DND-41 (cell line): ENCODE data around the gene ZNF212.

Source experiments
- ATAC-seq: fragments of 200-7000 bp; cut with Tn5 transposase; 3 replicates; pipeline ENCODE4 v1.9.1; 2021; ENCODE audit warnings: low read depth; ENCODE audit not compliant: insufficient read depth
- DNase-seq: peaks from one replicate; pipeline ENCODE4 v3.0.0-alpha.2; 2020
- H2AFZ ChIP-seq: 2 replicates; pipeline ENCODE4 v1.6.0; 2012; ENCODE audit warnings: low read depth, low read length
- H3K27ac ChIP-seq: 2 replicates; pipeline ENCODE4 v1.5.1; 2012; ENCODE audit warnings: low read length, inconsistent platforms
- H3K27me3 ChIP-seq: fragments of 200-600 bp; sonication (generic); 2 replicates; pipeline ENCODE4 v1.6.0; 2012; ENCODE audit warnings: low read length, mild to moderate bottlenecking, inconsistent platforms; ENCODE audit not compliant: insufficient read depth, poor library complexity
- H3K36me3 ChIP-seq: 2 replicates; pipeline ENCODE4 v1.5.1; 2012; ENCODE audit warnings: low read length, inconsistent platforms; ENCODE audit not compliant: insufficient read depth
- H3K4me1 ChIP-seq: 2 replicates; pipeline ENCODE4 v1.5.1; 2012; ENCODE audit warnings: mild to moderate bottlenecking, low read length; ENCODE audit not compliant: insufficient read depth
- H3K4me2 ChIP-seq: 2 replicates; pipeline ENCODE4 v1.6.0; 2012; ENCODE audit warnings: mild to moderate bottlenecking, moderate library complexity, low read length, inconsistent platforms; ENCODE audit not compliant: insufficient read depth
- H3K4me3 ChIP-seq, 2 experiments: fragments of 200-600 bp in 1 of 2; shearing (Covaris generic) in 1 of 2; 2 replicates each; pipeline ENCODE4 v1.5.1; 2012 to 2016; ENCODE audit warnings: inconsistent platforms in 2 of 2, low read length in 2 of 2, mild to moderate bottlenecking in 2 of 2, low read depth in 1 of 2, moderate library complexity in 1 of 2
- H3K79me2 ChIP-seq: 2 replicates; pipeline ENCODE4 v1.6.0; 2012; ENCODE audit warnings: low read length, inconsistent platforms; ENCODE audit not compliant: insufficient read depth
- H3K9ac ChIP-seq: 2 replicates; pipeline ENCODE4 v1.6.0; 2012; ENCODE audit warnings: low read depth, mild to moderate bottlenecking, inconsistent platforms, low read length, moderate library complexity
- H3K9me3 ChIP-seq: 2 replicates; pipeline ENCODE4 v1.5.1; 2012; ENCODE audit warnings: low read length, moderate library complexity, mild to moderate bottlenecking, inconsistent platforms; ENCODE audit not compliant: insufficient read depth, severe bottlenecking
- H4K20me1 ChIP-seq: 2 replicates; pipeline ENCODE4 v1.6.0; 2012; ENCODE audit warnings: low read length; ENCODE audit not compliant: insufficient read depth
- EZH2 ChIP-seq: IDR thresholded peaks from 3 replicates; pipeline ENCODE4 v1.6.1; 2012; ENCODE audit warnings: borderline replicate concordance, low read depth, mild to moderate bottlenecking, moderate library complexity, low read length, inconsistent platforms; ENCODE audit not compliant: severe bottlenecking
- TF ChIP-seq, protein P1 (sequence below): IDR thresholded peaks from 2 replicates; pipeline ENCODE4 v1.5.1; 2012; ENCODE audit warnings: borderline replicate concordance, low read length, moderate library complexity, mild to moderate bottlenecking; ENCODE audit not compliant: poor library complexity, severe bottlenecking; ENCODE audit errors: extremely low read depth

The ZNF212 gene

DNA sequence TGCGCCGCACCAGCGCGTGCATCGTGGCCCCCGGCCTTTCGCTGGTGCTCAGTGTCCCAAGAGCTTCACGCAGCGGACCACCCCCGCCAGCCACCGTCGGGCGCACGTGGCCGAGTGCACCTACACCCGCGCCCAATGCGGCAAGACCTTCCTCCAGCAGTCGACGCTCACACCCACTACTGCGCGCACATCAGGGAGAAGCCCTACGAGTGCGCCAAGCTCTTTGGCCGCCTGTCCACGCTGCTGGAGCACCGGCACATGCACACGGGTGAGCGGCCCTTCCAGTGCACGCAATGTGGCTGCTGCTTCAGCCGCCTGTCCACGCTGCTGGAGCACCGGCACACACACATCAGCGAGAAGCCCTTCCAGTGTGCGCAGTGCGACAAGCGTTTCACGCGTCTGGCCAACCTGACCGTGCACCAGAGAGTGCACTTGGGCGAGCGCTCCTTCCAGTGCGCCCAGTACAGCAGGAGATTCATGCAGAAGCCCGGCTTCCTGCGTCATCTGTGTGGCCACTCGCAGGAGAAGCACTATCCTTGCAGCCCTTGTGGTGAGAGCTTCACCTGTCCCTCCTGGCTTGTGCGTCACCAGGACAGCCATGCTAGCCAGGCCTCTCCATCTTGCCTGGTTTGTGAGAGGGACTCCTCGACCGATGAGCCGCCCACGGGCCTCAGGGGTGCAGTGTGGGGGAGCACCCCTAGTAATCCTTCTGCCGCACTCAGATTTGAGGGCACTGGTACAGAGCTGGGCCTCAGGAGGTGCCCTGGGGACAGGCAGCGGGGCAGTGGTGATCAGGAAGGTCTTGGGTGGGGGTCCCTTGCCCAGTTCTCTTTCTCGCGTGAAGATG is 55.4 kb downstream of the ZNF212 start:
- H3K36me3 ChIP-seq: no peaks in the 10 kb centered on the region
- no peaks in the 10 kb centered on the region for H3K79me2 ChIP-seq
- no peak overlapping the region for H3K9ac ChIP-seq
- no peak overlapping the region for H2AFZ ChIP-seq
- no peaks in the 10 kb centered on the region for H3K4me1 ChIP-seq
- no peak overlapping the region for H3K27ac ChIP-seq
- H3K4me3 ChIP-seq: no peak overlapping the region
- H3K27me3 ChIP-seq: no peaks in the 10 kb centered on the region
- ATAC-seq: no peak
- H4K20me1 ChIP-seq: no peaks in the 10 kb centered on the region
- no peak for DNase-seq
- H3K9me3 ChIP-seq: no peaks in the 10 kb centered on the region
- H3K4me2 ChIP-seq: no peak overlapping the region
- TF ChIP-seq EZH2: no peak
- TF ChIP-seq, protein P1, sequence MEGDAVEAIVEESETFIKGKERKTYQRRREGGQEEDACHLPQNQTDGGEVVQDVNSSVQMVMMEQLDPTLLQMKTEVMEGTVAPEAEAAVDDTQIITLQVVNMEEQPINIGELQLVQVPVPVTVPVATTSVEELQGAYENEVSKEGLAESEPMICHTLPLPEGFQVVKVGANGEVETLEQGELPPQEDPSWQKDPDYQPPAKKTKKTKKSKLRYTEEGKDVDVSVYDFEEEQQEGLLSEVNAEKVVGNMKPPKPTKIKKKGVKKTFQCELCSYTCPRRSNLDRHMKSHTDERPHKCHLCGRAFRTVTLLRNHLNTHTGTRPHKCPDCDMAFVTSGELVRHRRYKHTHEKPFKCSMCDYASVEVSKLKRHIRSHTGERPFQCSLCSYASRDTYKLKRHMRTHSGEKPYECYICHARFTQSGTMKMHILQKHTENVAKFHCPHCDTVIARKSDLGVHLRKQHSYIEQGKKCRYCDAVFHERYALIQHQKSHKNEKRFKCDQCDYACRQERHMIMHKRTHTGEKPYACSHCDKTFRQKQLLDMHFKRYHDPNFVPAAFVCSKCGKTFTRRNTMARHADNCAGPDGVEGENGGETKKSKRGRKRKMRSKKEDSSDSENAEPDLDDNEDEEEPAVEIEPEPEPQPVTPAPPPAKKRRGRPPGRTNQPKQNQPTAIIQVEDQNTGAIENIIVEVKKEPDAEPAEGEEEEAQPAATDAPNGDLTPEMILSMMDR: no peak

DNA sequence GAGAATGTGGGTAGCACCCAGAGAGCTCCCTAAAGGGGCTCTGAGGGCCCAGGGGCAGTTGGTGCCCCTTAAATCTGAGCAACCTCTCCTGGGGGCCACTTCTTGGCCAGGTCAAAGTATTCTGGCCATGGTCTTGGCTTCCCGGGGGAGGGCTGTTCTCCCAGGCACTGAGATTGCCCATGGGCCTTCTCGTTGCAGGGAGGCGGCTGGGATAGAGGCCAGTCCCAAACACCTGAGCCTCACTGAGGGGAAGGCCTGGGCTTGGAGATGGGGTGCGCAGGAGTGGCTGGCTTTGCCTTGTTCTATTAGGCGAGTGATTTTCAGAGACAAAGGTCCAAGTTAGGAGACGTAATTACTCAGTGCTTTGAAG is 56.0 kb downstream of the ZNF212 start:
- no peaks in the 10 kb centered on the region for H4K20me1 ChIP-seq

DNA sequence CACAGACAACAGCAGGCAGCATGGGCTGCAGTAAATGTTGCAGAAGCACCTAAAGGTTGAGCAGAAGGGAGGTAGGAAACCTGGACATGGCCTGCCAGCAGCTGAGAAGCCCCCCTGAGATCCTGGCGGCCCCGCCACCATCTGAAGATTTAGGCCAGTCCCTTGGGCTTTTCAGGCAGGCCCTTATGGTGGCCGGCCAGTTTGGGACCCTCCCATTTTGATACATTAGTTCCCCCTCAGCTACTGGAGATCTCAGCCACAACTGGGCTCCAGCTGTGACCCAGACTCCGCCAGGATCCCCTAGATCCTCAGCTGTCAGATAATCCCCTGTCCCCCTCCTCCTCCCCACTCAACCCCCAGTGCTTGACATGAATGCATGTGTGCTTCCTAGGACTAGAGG is 56.9 kb downstream of the ZNF212 start:
- Histone ChIP-seq H3K9ac (no peak overlapping the region), H3K27me3 (no peaks in the 10 kb centered on the region), H3K79me2 (no peaks in the 10 kb centered on the region), H3K4me1 (no peaks in the 10 kb centered on the region), H3K27ac (no peak overlapping the region), H3K4me3 (no peak overlapping the region), H3K4me2 (no peak overlapping the region), H4K20me1 (no peaks in the 10 kb centered on the region), H3K36me3 (no peaks in the 10 kb centered on the region), H2AFZ (no peak overlapping the region), H3K9me3 (no peaks in the 10 kb centered on the region)
- ATAC-seq: no peak
- no peak for DNase-seq
- TF ChIP-seq, protein P1: no peak
- TF ChIP-seq EZH2: no peak

More for the DNA sequence above, 56.0 kb downstream of the ZNF212 start:
- DNase-seq (no peak), ATAC-seq (no peak)
- no peaks in the 10 kb centered on the region for H3K36me3 ChIP-seq
- H3K4me3 ChIP-seq: no peak overlapping the region
- no peak overlapping the region for H2AFZ ChIP-seq
- H3K4me2 ChIP-seq: no peak overlapping the region
- no peaks in the 10 kb centered on the region for H3K9me3 ChIP-seq
- no peaks in the 10 kb centered on the region for H3K4me1 ChIP-seq
- no peak overlapping the region for H3K9ac ChIP-seq
- no peak overlapping the region for H3K27ac ChIP-seq
- no peak for TF ChIP-seq EZH2
- TF ChIP-seq, protein P1: no peak
- no peaks in the 10 kb centered on the region for H3K27me3 ChIP-seq
- no peaks in the 10 kb centered on the region for H3K79me2 ChIP-seq
